COLO668 (cell line): ENCODE measurements around the gene NXPH3.
"Not testable (repeated sequence)": the region's sequence is repeated elsewhere in the genome, so short reads cannot be mapped to it uniquely, and the experiment has no call there.

ENCODE experiments used
- DNase-seq: peaks from one replicate; lab custom pipeline; 2025; ENCODE audit not compliant: unreplicated experiment; lab: John Stamatoyannopoulos, UW

Gene NXPH3

DNA sequence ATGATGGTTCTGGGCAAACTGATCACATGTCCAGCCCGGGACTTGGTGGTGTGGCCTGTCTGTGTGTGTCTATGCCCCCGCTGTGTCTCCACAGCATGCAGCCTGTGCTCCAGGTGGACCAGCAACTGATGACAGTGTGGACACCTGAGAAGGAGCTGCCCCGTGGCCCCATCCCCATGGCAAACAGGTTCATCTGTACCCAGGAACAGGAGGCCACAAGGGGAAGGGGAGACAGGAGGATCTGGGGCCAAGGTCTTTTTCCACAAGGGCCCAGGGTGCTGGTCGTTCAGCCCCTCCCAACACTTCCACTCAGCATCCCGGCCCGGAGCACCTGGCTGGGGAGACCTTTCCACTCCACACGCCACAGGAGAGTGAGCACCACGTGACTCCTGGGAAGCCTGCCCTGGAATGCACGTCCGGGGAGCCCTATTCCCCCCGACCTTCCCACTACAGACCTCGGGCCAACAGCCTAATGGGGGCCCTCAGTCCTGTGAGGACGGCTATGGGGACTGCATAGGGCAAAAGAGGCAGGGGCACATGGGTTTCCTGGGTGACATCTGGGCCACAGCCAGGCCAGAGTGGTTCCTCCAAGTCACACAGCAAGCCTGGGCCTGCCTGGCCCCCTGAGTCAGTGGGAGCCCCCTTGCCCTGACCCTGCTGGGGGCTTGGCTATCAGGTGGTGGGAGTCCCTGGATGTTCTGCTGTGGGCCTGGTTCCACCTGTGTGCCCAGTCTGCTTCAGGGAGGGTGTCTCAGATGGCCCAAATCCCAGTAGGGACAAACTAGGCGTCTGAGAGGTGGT, 20.8 kb upstream of the NXPH3 start:
- DNase-seq: no peak

DNA sequence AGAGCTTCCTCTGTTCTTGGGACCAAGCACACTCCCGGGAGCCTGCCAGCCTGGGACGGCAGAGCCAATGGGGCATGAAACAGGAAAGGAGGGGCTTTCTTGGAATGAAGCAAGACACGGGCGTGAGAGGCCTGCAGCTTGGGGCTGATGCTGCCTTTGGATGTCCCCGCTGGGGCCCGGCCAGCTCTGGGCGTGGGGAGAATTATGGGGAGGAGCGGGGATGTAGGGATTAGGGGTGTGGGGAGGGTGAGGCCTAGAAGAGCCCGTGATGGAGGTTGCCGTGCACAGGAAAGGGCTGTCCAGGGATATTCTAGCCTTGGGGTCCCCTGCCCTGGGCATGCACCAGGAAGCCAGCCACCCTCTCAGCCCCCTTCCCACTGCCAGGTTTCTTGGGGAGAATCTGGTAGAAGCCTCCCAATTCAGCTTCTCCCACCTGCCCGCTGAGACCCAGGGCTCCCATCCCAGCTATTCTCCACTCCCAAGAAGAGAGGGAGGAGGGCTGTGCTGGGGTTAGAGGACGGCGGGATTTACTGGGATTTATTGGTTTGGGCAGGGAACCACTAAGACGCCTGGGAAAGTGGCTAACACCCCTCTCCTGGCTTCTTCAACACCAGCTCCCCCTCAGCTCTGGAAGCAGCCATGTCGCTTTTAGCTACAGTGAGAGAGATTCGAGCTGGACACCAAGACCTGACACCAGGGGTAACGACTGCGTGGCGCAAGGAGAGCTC, 20.0 kb upstream of the NXPH3 start:
- no peak for DNase-seq

DNA sequence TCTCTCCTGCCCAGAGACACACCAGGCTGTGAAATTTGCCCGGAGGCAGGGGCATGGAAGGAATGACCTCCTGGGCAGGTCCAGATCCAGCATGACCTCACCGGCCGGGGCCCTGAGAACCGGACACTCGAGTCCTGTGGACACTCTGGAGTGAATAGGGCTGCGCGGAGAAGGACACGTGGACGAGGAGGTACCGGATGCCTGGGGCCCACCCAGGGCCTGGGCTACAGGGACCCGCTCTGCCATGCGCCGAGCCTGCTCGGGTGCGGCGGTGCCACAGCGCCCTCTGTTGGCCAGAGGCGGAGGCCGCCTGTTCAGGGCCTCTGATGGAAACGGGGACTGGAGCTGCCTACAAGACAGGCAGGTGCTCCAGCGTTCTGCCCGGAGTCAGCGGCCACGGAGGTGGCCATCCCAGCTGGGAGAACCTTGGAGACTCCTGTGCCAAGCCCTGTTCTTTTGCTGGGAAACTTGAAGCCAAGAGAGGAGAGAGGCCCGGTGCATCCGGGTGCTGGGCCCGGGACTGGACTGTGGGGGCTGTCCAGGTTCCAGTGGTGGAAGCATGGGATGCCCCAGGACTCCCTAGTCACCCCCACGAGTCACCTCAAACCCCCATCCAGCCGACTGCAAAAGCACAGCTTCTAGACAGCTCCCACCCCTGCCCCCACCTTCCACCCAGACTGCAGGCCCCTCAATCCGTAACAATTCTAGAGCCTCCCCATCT, 19.3 kb upstream of the NXPH3 start:
- DNase-seq: peak; percentile 58

DNA sequence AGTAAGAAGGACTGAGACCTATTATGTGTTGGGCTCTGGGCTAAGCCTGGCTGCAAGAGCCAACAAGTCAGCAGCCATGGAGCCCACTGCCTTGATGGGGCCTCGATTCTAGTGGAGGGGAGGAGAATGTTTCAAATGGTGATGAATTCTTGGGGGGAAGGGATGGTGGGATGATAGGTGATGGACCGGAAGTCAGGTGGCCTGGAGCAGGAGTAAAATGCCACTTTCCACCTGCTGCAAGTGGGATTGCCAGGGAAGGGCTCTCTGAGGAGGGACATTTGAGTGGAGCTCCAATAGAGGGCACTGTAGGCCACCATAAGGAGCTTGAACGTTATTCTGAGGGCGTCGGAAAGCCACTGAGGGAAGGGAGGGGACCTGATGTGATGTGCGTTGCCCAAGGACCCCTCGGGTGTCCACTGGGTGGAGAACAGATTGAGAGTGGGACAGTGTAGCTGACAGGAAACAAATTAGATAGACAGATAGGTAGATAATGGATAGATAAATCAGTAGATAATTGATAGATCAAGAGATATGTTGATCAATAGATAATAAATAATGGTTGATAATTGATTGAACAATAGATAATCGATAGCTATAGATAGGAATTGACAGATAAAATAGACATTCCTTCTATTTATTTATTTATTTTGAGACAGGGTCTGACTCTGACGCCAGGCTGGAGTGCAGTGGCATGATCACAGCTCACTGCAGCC, 18.2 kb upstream of the NXPH3 start:
- peak; percentile 11 for DNase-seq

DNA sequence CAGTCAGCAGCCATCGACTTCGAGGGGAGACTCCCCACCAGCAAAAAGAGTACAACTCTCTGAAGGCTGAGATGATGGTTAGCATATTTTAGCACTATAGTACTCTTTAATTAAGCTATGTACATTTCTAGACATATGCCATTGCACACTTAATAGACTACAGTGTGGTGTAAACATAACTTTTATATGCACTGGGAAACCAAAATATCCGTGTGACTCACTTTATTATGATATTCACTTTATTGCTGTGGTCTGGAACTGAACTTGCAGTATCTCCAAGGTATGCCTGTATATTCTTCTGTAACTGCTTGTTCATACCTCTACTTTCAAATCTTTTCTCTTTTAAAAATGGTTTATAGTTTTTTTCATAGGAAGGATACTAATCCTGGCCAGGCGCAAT, 11.0 kb upstream of the NXPH3 start:
- no peak for DNase-seq

DNA sequence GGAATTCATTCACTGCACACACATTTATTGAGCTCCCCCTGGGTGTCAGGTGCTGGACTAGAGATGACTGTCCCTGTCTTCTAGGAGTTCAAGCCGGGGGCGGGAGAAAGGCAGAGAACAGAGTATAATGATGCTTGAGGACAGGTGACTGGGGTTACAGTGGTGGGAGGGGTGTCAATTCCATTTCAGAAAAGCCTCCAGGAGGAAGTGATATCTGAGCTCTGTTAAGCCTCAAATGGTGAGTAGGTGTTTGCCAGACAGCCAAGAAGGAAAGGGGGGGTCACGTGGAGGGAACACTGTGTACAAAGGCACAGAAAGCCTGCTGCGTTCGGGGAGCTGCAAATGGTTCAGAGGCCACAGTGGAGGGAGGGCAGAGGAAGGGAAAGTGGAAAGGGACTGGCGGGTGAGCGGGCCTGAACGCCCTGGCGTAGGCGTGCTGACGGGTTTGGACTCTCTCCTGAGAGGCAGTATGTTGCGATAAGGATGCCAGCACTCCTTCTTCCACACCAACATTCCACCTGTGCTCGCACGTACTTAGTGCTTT, 9.7 kb upstream of the NXPH3 start:
- DNase-seq: peak; percentile 40

DNA sequence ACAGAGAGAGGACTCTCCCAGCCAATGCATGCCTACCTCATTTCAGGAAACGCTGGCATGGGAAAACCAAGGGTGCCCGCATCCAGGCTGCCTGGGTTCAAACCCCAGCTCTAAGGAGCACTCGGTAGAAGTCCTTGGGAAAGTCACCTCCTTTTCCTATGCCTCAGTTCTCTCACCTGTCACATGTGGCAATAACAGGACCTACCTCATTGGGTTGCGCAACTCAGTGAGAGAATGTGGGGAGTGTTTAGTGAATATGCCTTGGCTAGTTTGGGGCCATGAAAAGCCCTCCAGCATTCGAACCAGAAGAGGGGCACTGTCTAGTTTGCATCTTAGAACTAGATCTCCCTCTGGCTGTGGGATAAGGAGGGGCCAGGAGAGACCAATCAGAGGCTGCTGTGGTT, 9.0 kb upstream of the NXPH3 start:
- no peak for DNase-seq

DNA sequence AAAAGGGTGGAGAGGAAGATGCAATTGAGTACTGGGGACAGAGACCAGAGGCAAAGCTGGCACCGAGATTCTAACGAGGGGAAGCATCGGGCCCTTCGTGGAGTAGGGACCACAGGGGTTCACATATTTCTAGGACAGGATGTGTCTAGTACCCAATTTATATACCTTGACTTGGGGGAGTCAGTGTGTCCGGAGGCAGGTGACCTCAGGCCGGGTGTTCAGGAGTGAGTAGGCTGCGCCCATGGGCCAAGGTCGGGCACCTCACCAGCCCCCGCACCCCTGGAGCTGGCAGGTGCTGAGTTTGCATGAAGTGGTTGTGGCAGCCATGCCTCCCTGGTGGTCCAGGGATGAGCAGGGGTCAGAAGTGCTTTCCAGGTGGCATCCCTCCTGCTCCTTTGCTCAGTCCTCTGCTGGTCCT, 8.6 kb upstream of the NXPH3 start:
- no peak for DNase-seq

DNA sequence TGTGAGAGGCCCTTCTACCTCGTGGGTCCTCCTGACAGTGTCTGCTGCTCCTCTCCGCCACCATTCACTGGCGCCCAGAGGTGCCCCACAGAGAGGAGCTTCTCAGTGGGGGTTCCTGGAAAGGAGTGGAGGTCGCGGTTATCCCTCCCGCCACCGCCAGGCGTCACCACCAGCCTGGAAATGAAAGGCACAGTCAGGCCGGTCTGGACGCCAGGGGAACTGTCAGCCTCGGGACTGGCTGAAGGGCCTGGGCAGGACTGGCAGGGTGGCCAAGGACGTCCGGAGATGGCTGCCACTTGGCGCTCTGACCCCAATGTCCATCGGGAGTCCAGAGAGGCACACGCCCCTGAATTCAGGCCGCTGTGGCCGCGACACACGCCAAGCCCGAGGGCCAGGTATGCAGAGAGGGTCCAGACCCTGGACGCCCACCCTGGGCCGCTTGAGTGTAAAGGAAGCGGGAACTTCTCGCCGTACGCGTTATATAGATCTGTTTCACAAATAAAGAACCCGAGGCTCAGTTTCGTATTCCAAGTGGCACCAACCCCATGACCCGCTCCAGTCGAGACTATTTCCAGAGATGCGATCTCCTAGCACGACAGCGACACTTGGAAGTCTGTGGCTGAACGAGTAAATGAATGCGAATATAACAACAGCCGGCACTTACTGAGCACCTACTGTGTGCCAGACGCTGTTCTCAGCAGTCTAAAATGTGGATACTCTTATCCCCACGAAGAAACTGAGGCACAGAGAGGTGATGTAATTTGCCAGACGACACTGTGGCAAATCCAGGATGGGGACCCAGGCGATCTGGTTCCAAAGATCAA, 7.6 kb upstream of the NXPH3 start:
- peak; percentile 65 for DNase-seq

DNA sequence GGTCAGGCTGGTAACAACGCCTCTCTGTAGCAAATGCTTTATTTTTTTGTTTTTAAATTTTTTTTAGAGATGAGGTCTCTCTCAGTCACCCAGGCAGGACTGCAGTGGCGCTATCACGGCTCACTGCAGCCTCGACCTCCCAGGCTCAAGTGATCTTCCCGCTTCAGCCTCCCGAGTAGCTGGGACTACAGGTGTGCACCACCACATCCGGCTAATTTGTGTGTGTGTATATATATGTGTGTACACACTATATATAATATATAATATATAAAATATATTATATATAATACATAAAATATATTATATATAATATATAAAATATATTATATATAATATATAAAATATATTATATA, 7.0 kb upstream of the NXPH3 start:
- DNase-seq: not testable (repeated sequence)

DNA sequence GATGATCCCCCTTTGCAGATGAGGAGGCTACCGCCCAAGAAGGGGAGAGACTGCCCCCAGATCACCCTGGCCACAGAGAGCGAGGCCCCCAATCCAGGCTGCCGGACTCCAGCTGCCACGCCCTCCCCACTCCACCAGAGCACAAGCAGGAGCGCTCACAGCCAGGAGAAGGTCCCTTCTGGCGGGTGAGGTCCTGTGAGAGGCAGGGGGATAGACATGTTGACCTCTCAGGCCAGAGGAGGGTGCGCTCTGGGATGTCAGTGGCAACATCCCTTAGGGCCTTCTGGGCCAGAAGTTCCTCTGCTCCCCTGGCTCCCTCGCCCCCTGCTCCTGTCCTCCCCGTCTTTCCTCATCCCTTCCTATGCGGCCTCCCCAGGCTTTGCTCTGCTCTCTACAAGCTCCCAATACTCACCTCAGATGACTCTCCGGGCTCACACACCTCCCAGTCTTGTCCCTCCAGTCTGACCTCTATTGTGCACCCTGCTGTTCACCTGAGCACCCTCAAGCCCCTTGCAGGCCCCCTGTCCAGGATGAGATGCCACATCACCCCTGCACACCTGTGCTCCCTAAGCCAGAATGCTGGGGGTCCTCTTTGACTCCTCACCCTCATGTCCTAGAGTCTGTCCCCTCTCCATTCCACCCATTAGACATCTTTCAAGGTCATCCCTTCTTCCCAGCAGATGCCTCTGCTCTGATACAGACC, 5.0 kb upstream of the NXPH3 start:
- DNase-seq: no peak

DNA sequence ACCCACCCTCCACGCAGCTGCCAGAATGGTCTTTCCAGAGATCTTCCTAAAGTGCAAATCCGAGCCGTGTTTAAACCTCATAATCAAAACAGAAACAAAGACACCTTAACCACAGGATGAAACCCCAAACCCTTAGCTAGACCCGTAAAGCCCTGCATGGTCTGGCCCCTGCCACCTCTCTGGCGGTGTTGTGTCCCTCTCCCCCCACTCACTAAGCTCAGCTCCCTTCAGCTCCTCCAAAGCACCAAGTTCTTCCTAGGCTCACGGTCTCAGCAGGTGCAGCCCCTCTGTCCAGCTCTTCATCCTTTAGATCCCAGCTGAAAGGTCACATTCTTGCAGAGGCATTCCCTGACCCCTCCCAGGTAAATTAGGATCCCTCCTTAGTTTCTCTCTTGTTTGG, 4.4 kb upstream of the NXPH3 start:
- no peak for DNase-seq

DNA sequence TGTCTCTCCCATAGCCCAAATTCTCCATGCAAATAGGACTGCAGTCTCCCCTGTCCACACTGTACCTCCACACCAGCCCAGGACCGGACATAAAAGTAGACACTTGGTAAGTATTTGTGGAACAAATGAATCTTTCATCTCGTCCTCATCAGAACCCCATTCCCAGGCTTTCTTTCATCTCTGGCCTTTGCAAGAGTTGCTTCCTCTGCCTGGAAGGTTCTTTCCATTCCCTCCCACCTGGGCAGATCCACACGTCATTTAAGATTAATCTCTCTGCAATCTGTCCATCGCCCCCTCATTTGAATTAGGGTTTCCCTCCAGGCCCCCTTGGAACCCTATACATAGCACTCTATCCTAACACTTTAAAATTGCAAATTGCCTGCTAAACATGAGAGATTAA, 3.9 kb upstream of the NXPH3 start:
- no peak for DNase-seq

DNA sequence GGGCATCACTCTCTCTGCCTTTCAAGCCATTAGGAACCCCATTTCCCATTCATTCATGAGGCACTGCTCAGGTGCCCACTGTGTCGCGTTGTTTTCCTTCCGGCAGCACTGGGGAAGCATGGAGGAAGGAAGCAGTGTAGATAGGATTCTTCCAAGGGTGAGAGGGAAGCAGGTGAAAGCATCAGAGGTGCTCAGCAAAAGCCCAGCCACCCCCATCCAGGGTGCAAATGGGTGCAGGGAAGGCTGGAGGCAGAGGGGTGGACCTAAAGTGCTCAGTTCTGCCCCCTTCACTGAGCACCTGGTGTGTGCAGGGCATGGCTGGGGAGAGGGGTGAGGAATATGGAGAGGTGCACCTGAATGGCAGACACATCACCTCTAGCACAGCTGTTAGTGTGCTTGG, 3.4 kb upstream of the NXPH3 start:
- no peak for DNase-seq

DNA sequence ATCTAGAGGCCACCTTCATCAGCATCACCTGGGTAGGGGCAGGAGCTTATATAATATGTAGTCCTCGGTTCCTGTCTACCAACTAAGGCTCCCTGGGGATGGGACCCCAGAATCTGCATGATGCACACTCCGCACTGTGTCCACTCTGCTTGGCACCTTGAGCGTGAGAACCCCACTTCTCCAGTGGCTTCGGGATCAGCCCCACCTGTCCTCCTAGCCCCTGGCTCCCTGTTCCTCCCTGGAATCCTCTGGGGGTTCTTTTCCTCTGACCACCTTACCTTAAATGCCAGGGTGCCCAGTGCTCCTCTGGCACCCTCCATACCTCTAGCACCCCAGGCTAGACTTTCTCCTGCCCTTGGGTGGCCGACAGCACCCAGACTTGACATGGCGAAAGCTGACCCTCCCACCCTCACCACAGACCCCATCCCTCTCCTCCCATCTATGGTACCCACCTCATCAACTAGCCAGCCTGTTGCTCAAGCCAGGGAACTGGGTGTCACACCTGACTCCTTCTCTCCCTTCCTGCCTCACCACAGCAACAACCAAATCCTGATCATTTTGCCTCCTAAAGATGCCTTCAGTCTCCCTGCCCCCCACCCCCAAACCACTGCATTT, 2.8 kb upstream of the NXPH3 start:
- no peak for DNase-seq

DNA sequence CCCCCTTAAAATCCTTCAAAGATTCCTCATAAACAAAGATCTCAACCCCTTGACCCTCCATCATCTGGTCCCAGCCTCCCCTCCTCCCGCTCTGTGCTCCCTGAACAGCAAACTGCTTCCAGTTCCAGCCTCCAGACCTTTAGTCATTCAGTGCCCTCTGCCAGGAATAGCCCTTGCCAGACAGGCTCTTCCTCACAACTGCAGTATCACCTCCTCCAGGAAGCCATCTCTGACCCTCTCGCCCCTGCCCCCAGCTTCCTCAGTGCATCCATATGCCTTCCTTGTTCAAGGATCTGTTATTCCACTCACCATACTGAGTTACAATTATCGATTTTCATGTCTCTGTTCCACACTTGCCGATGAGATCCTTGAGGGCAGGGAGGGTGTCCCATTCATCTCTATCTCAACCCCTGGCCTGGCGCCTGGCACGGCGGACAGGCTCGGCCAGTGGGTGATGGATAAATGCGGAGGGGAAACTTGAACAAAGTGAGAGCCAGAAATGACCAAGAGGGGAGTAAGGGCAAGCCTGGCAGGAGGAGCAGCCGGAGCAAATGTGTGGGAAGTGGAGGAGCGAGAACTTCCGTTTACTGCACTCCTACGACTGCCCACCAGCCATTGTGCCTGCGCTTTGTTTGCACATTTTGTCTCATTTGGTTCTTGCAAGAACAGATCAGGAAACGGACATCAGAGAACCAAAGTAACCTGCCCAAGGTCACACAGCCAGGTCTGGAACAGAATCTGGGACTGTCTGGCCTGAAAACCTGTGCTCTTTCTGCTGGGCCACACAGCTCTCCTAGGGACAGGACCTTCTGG, 2.0 kb upstream of the NXPH3 start:
- DNase-seq: no peak

DNA sequence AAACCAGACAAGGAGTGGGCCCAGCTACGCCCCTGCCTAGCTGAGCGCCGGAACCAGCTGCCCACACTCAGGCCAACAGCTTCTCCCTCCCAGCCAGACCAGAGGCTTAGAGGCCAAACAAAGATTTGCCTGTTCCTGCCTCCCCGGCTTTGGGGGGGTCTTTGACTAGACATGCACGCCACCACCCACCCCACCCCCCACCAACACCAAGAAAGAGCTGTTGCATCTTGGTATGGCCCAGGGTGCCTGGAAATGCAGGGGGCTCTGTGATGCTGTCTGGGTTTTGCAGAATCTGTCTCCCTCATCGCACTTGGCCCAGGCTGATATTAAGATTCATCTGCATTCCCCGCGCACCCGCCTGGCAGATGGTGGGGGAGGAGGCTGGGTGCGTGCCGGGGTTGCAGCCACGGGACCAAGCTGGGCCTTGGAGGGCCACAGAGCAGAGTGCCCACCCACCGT, 1.3 kb upstream of the NXPH3 start:
- no peak for DNase-seq

DNA sequence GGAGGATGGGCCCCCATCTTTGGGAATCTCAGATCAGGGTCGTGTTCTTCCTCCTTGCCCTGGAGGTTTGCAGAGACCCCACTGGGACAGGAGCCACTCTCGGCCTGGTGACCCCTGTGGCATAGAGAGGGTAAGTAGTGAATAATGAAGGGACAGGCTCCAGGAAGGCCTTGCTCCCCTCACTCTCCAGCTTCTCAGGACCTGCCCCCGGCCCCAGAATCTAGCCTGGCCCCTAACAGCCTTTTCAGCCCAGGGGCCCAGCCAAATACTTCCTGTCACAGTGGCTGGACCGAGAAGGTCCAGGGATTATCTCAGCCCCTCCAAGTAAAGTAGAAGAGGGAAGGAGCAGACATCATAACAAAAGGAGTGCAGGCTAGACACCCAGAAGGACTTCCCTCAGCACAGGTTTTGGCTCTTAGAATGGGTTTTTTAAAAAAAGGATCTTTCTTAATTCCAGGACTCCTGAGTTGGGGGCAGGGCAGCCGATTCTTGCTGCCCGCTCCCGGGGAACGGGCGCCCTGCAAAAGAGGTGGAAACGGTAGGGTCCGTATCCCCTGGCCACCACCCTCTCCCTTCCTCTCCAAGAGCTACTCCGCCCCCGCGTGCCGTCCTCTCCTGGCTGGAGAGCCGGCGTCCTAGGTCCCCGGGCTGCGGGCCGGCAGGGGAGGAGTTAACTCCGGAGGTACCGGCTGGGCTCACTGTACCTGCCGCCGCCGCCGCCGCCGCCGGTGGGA, 559 bp upstream of the NXPH3 start:
- DNase-seq: no peak
